GM21717 (cell line): ENCODE data around the gene ADRM1.

Experiments
- ATAC-seq: cut with Tn5 transposase; IDR thresholded peaks from one replicate; pipeline ENCODE4 v1.9.1; 2021; ENCODE audit warnings: mild to moderate bottlenecking, moderate library complexity; ENCODE audit not compliant: unreplicated experiment

Gene ADRM1

GRCh38 chr20:62296724-62297448 is 5.9 kb upstream of the ADRM1 start:
- no peak for ATAC-seq

GRCh38 chr20:62297449-62298227 is 5.2 kb upstream of the ADRM1 start:
- no peak for ATAC-seq

GRCh38 chr20:62298577-62299249 is 4.1 kb upstream of the ADRM1 start:
- ATAC-seq, result no peak

- ATAC-seq, result no peak
Observed at GRCh38 chr20:62299666-62300236, 3.0 kb upstream of the ADRM1 start.

- ATAC-seq, result no peak
Observed at GRCh38 chr20:62300319-62300718, 2.5 kb upstream of the ADRM1 start.

- ATAC-seq, result no peak
Observed at GRCh38 chr20:62301111-62301668, 1.6 kb upstream of the ADRM1 start.

GRCh38 chr20:62301773-62302340 is 940 bp upstream of the ADRM1 start:
- ATAC-seq, result peak; percentile 31

GRCh38 chr20:62303062-62303339 is 204 bp downstream of the ADRM1 start:
- ATAC-seq, result no peak

GRCh38 chr20:62303340-62304226 is 786 bp downstream of the ADRM1 start:
- ATAC-seq, result no peak

- no peak for ATAC-seq
Observed at GRCh38 chr20:62304331-62305148, 1.7 kb downstream of the ADRM1 start.

- ATAC-seq, result no peak
Observed at GRCh38 chr20:62305149-62305764, 2.5 kb downstream of the ADRM1 start.

- no peak for ATAC-seq
Observed at GRCh38 chr20:62305765-62306413, 3.1 kb downstream of the ADRM1 start.

GRCh38 chr20:62306414-62307187 is 3.8 kb downstream of the ADRM1 start:
- no peak for ATAC-seq

- no peak for ATAC-seq
Observed at GRCh38 chr20:62307226-62308101, 4.7 kb downstream of the ADRM1 start.

GRCh38 chr20:62308102-62308822 is 5.5 kb downstream of the ADRM1 start:
- ATAC-seq, result no peak
